ENCODE results near the gene TBC1D1. TPM values are rescaled to one million over a fixed set of nuclear protein-coding genes. Genes with fewer than 3 reads are reported as not detected.

Gene TBC1D1
- total RNA-seq, 2 experiments from 2014 or later, result 40.7 to 46.5 TPM

DNA sequence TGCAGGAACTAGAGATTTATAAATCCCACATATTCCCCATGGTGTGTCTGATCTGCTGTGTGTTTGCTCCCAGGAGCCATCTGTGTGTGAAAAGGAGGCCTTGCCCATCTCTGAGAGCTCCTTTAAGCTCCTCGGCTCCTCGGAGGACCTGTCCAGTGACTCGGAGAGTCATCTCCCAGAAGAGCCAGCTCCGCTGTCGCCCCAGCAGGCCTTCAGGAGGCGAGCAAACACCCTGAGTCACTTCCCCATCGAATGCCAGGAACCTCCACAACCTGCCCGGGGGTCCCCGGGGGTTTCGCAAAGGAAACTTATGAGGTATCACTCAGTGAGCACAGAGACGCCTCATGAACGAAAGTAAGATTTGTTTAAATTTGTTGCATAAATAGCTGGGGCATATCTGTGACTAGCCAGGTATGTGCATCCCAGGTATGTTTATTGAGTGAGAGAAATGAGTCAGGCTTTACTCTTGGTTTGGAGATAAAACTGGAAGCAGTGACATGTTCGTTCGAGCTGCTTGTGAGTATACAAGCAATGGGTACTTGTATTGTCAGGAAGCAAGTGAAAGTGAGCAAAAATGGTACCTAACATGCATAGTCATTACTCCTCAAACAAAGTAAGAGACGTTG, 158.8 kb downstream of the TBC1D1 start:
- H3K9me3 ChIP-seq (ENCODE audit: control insufficient read depth in 1 of 2, insufficient read depth in 1 of 2, low read length in 2 of 2), result no peaks in the 10 kb centered on the region
- TF ChIP-seq CTCF (IDR thresholded peaks at IDR 0.05), result no peak
- ChIA-PET POLR2A (no interaction called here), CTCF (interaction anchor here (1.4 kb wide), 1 partner anchor 9 kb away, joined by 3 read pairs; no protein-coding TSS in a partner anchor)
- Mint-ChIP-seq H3K4me1 (ENCODE audit: low read depth) (no peaks in the 10 kb centered on the region), H3K27me3 (no peaks in the 10 kb centered on the region), H3K9me3 (no peaks in the 10 kb centered on the region), H3K27ac (no peak overlapping the region), H3K4me3 (no peak overlapping the region), H3K36me3 (ENCODE audit: low read depth) (peaks cover 74% of the 10 kb centered on the region)
- no peak overlapping the region for H3K27ac ChIP-seq (ENCODE audit: low read depth in 1 of 2, low read length in 2 of 2)
- intact Hi-C loops (cut with DNase I, micrococcal nuclease), result no loop called here
- DNase-seq (no peak), ATAC-seq (ENCODE audit: poor library complexity) (no peak)
- H3K27me3 ChIP-seq (ENCODE audit: control insufficient read depth in 1 of 2, insufficient read depth in 2 of 2, low read length in 2 of 2), result no peaks in the 10 kb centered on the region
- H3K4me3 ChIP-seq (ENCODE audit: low read length), result no peak overlapping the region
- peaks cover 67% of the 10 kb centered on the region for H3K36me3 ChIP-seq (ENCODE audit: insufficient read depth, low read length)
- no peaks in the 10 kb centered on the region for H3K4me1 ChIP-seq (ENCODE audit: insufficient read depth, low read length)

- H3K4me1 ChIP-seq (ENCODE audit: insufficient read depth, low read length), result no peaks in the 10 kb centered on the region
- ChIA-PET POLR2A (no interaction called here), CTCF (no interaction called here)
- ATAC-seq (ENCODE audit: poor library complexity) (no peak), DNase-seq (no peak)
- H3K36me3 ChIP-seq (ENCODE audit: insufficient read depth, low read length), result peaks cover 67% of the 10 kb centered on the region
- no peak overlapping the region for H3K4me3 ChIP-seq (ENCODE audit: low read length)
- TF ChIP-seq CTCF (IDR thresholded peaks at IDR 0.05), result no peak
- no peak overlapping the region for H3K27ac ChIP-seq (ENCODE audit: low read depth in 1 of 2, low read length in 2 of 2)
- H3K9me3 Mint-ChIP-seq, result no peaks in the 10 kb centered on the region
- no peak overlapping the region for H3K4me3 Mint-ChIP-seq
- no peaks in the 10 kb centered on the region for H3K4me1 Mint-ChIP-seq (ENCODE audit: low read depth)
- no peak overlapping the region for H3K27ac Mint-ChIP-seq
- intact Hi-C loops (cut with DNase I, micrococcal nuclease), result no loop called here
- H3K27me3 Mint-ChIP-seq, result no peaks in the 10 kb centered on the region
- H3K36me3 Mint-ChIP-seq (ENCODE audit: low read depth), result peaks cover 75% of the 10 kb centered on the region
- no peaks in the 10 kb centered on the region for H3K27me3 ChIP-seq (ENCODE audit: control insufficient read depth in 1 of 2, insufficient read depth in 2 of 2, low read length in 2 of 2)
- no peaks in the 10 kb centered on the region for H3K9me3 ChIP-seq (ENCODE audit: control insufficient read depth in 1 of 2, insufficient read depth in 1 of 2, low read length in 2 of 2)
Observed at GRCh38 chr4:38050560-38051350, 159.9 kb downstream of the TBC1D1 start.

GRCh38 chr4:38055566-38055965, 164.7 kb downstream of the TBC1D1 start:
- no peak overlapping the region for H3K4me3 ChIP-seq (ENCODE audit: low read length)
- ChIA-PET CTCF (no interaction called here), POLR2A (no interaction called here)
- Mint-ChIP-seq H3K4me3 (no peak overlapping the region), H3K9me3 (no peaks in the 10 kb centered on the region), H3K27ac (no peak overlapping the region), H3K27me3 (no peaks in the 10 kb centered on the region), H3K36me3 (ENCODE audit: low read depth) (peaks cover 80% of the 10 kb centered on the region), H3K4me1 (ENCODE audit: low read depth) (no peaks in the 10 kb centered on the region)
- H3K27me3 ChIP-seq (ENCODE audit: control insufficient read depth in 1 of 2, insufficient read depth in 2 of 2, low read length in 2 of 2), result no peaks in the 10 kb centered on the region
- no peak for DNase-seq
- no peaks in the 10 kb centered on the region for H3K4me1 ChIP-seq (ENCODE audit: insufficient read depth, low read length)
- no peak overlapping the region for H3K27ac ChIP-seq (ENCODE audit: low read depth in 1 of 2, low read length in 2 of 2)
- no peaks in the 10 kb centered on the region for H3K9me3 ChIP-seq (ENCODE audit: control insufficient read depth in 1 of 2, insufficient read depth in 1 of 2, low read length in 2 of 2)
- intact Hi-C loops (cut with DNase I, micrococcal nuclease), result no loop called here
- TF ChIP-seq CTCF (IDR thresholded peaks at IDR 0.05), result no peak
- ATAC-seq (ENCODE audit: poor library complexity), result no peak
- H3K36me3 ChIP-seq (ENCODE audit: insufficient read depth, low read length), result peaks cover 58% of the 10 kb centered on the region

Data from CD4-positive, alpha-beta T cell (primary cell).